Measurements from ENCODE around the gene C22orf42.
"Not testable (repeated sequence)": the region's sequence is repeated elsewhere in the genome, so short reads cannot be mapped to it uniquely, and the experiment has no call there.

Gene C22orf42

GRCh38 chr22:32135958-32136357 is 23.1 kb downstream of the C22orf42 start:
- DNase-seq (ENCODE audit: low read depth in 2 of 2): not testable (repeated sequence)

- not testable (repeated sequence) for DNase-seq (ENCODE audit: low read depth in 2 of 2)
Measured at GRCh38 chr22:32134796-32135195, 24.3 kb downstream of the C22orf42 start.

GRCh38 chr22:32132783-32133182 is 26.3 kb downstream of the C22orf42 start:
- no peak for DNase-seq (ENCODE audit: low read depth in 2 of 2)

GRCh38 chr22:32132126-32132525 is 27.0 kb downstream of the C22orf42 start:
- no peak for DNase-seq (ENCODE audit: low read depth in 2 of 2)

GRCh38 chr22:32130464-32130863 is 28.6 kb downstream of the C22orf42 start:
- DNase-seq (ENCODE audit: low read depth in 2 of 2): no peak

GRCh38 chr22:32127904-32128303 is 31.2 kb downstream of the C22orf42 start:
- DNase-seq (ENCODE audit: low read depth in 2 of 2): no peak

- DNase-seq (ENCODE audit: low read depth in 2 of 2): no peak
Measured at GRCh38 chr22:32123657-32124056, 35.4 kb downstream of the C22orf42 start.

GRCh38 chr22:32122899-32123298 is 36.2 kb downstream of the C22orf42 start:
- DNase-seq (ENCODE audit: low read depth in 2 of 2): no peak

GRCh38 chr22:32120603-32121002 is 38.5 kb downstream of the C22orf42 start:
- DNase-seq (ENCODE audit: low read depth in 2 of 2): no peak

- DNase-seq (ENCODE audit: low read depth in 2 of 2): no peak
Measured at GRCh38 chr22:32119568-32120235, 39.4 kb downstream of the C22orf42 start.

GRCh38 chr22:32112380-32112779 is 46.7 kb downstream of the C22orf42 start:
- DNase-seq (ENCODE audit: low read depth in 2 of 2): no peak

GRCh38 chr22:32106930-32107329 is 52.2 kb downstream of the C22orf42 start:
- DNase-seq (ENCODE audit: low read depth in 2 of 2): no peak

- DNase-seq (ENCODE audit: low read depth in 2 of 2): no peak
Measured at GRCh38 chr22:32103658-32104315, 55.3 kb downstream of the C22orf42 start.

GRCh38 chr22:32100711-32101110 is 58.4 kb downstream of the C22orf42 start:
- no peak for DNase-seq (ENCODE audit: low read depth in 2 of 2)

Data from stimulated activated CD4-positive, alpha-beta T cell treated with anti-CD3 and anti-CD28 coated beads, Interleukin-4, amount 100 ng/mL, for 48 hours (primary cell).